Panc1 (cell line): ENCODE results near the gene PAX3. TPM values are rescaled to one million over a fixed set of nuclear protein-coding genes. Genes with fewer than 3 reads are reported as not detected.

Source experiments
- ATAC-seq: fragments of 200-7000 bp; cut with Tn5 transposase; 2 replicates; pipeline ENCODE4 v1.9.1; 2020; ENCODE audit warnings: mild to moderate bottlenecking, moderate library complexity
- BruUV-seq: library from RNA; stranded (reverse); fragments of 400-500 nt; replicated peaks from 2 replicates; lab custom pipeline; 2021; lab: Mats Ljungman, UMichigan
- CTCF ChIA-PET: fragments of 300-600 bp; sonication (Branson Sonifier 250); formaldehyde crosslinking; loops from one replicate; lab custom pipeline; 2022; ENCODE audit warnings: antibody characterized with exemption; lab: Charles Lee
- POLR2A ChIA-PET: fragments of 300-600 bp; sonication (Branson Sonifier 250); formaldehyde crosslinking; loops from one replicate; lab custom pipeline; 2022; ENCODE audit warnings: antibody characterized with exemption; lab: Charles Lee
- DNase-seq: peaks from one replicate; pipeline ENCODE4 v3.0.0-alpha.2; 2010; ENCODE audit warnings: low read depth, low spot score
- H3K27ac ChIP-seq: 2 replicates; pipeline ENCODE4 v1.5.1; 2011; ENCODE audit warnings: mild to moderate bottlenecking, low read length, inconsistent platforms
- H3K27me3 ChIP-seq: fragments of 200-500 bp; sonication (Bioruptor generic); 2 replicates; pipeline ENCODE4 v1.6.0; 2014; ENCODE audit warnings: low read length, inconsistent platforms; ENCODE audit not compliant: control insufficient read depth, insufficient read depth
- H3K36me3 ChIP-seq: fragments of 200-500 bp; sonication (Bioruptor generic); 2 replicates; pipeline ENCODE4 v1.5.1; 2014; ENCODE audit warnings: inconsistent platforms, mild to moderate bottlenecking, low read length, moderate library complexity; ENCODE audit not compliant: control insufficient read depth, insufficient read depth
- H3K4me1 ChIP-seq: 2 replicates; pipeline ENCODE4 v1.5.1; 2011; ENCODE audit warnings: inconsistent platforms, mild to moderate bottlenecking, low read length, moderate library complexity; ENCODE audit not compliant: control insufficient read depth, insufficient read depth
- H3K4me3 ChIP-seq, 2 experiments: 2 replicates each; pipeline ENCODE4 v1.5.1; 2011 to 2012; ENCODE audit warnings: low read depth in 2 of 2, low read length in 2 of 2, mild to moderate bottlenecking in 2 of 2, inconsistent platforms in 1 of 2, moderate library complexity in 1 of 2
- H3K9me3 ChIP-seq: fragments of 200-500 bp; sonication (Bioruptor generic); 2 replicates; pipeline ENCODE4 v1.5.1; 2014; ENCODE audit warnings: low read depth, mild to moderate bottlenecking, inconsistent platforms, low read length, moderate library complexity; ENCODE audit not compliant: control insufficient read depth, insufficient read depth
- CTCF ChIP-seq: fragments of 450-650 bp; IDR thresholded peaks from 2 replicates; pipeline ENCODE4 v1.5.1; 2017; ENCODE audit warnings: mild to moderate bottlenecking
- POLR2AphosphoS5 ChIP-seq: IDR thresholded peaks from 2 replicates; pipeline ENCODE4 v1.6.1; 2012; ENCODE audit warnings: mild to moderate bottlenecking, low read depth, low read length, moderate library complexity
- REST ChIP-seq, 2 experiments: IDR thresholded peaks; 2 replicates each; pipeline ENCODE4 v1.6.1; 2011 to 2012; ENCODE audit warnings: low read depth in 2 of 2, control low read depth in 1 of 2, low read length in 1 of 2, mild to moderate bottlenecking in 1 of 2, moderate library complexity in 1 of 2; ENCODE audit not compliant: insufficient read depth in 1 of 2
- SIN3A ChIP-seq: IDR thresholded peaks from 2 replicates; pipeline ENCODE4 v1.6.1; 2012; ENCODE audit warnings: low read depth, mild to moderate bottlenecking, low read length, moderate library complexity, borderline replicate concordance; ENCODE audit not compliant: insufficient read depth
- TCF7L2 ChIP-seq: IDR thresholded peaks from 2 replicates; pipeline ENCODE4 v1.6.1; 2011; ENCODE audit warnings: mild to moderate bottlenecking, low read depth, low read length, inconsistent platforms
- in situ Hi-C: cut with HindIII; loops from 2 replicates; pipeline ENCODE4 v1.10.0; 2016; ENCODE audit warnings: low sequenced_read_pairs, low pct_unique_long_range_greater_than_20kb
- intact Hi-C: fragments of 100-400 bp; cut with micrococcal nuclease; formaldehyde crosslinking; loops from one replicate; pipeline ENCODE4 v1.10.0; 2022; ENCODE audit not compliant: unreplicated experiment
- total RNA-seq: library from RNA; stranded (reverse); gene quantifications from one replicate; pipeline ENCODE4 v1.2.1, GENCODE V29; 2021; ENCODE audit not compliant: unreplicated experiment

The PAX3 gene
- total RNA-seq, 1 experiment from 2014 or later = not detected

GRCh38 chr2:222214885-222215284 lies 83.9 kb downstream of the PAX3 start:
- Histone ChIP-seq H3K9me3 (no peaks in the 10 kb centered on the region), H3K27ac (no peak overlapping the region), H3K27me3 (no peaks in the 10 kb centered on the region), H3K4me1 (no peaks in the 10 kb centered on the region), H3K36me3 (no peaks in the 10 kb centered on the region), H3K4me3 (no peak overlapping the region)
- ATAC-seq (no peak), DNase-seq (no peak)
- TF ChIP-seq SIN3A = no peak
- TF ChIP-seq POLR2AphosphoS5 = no peak
- TF ChIP-seq REST (IDR thresholded peaks at IDR 0.05; ENCODE audit: insufficient read depth in 1 of 2, low read depth in 2 of 2, low read length in 1 of 2) = no peak
- TF ChIP-seq TCF7L2 = no peak
- TF ChIP-seq CTCF = no peak
- in situ Hi-C loops (no loop called here), intact Hi-C loops (no loop called here)
- ChIA-PET POLR2A (no interaction called here), CTCF (no interaction called here)
- no TSS peak for BruUV-seq

GRCh38 chr2:222213049-222213448 lies 85.7 kb downstream of the PAX3 start:
- no peak for TF ChIP-seq SIN3A
- TF ChIP-seq CTCF = no peak
- TF ChIP-seq REST (IDR thresholded peaks at IDR 0.05; ENCODE audit: insufficient read depth in 1 of 2, low read depth in 2 of 2, low read length in 1 of 2) = no peak
- no peak for TF ChIP-seq POLR2AphosphoS5
- TF ChIP-seq TCF7L2 = no peak
- no peaks in the 10 kb centered on the region for H3K27me3 ChIP-seq
- ATAC-seq (no peak), DNase-seq (no peak)
- H3K9me3 ChIP-seq = no peaks in the 10 kb centered on the region
- no peaks in the 10 kb centered on the region for H3K36me3 ChIP-seq
- ChIA-PET POLR2A (interaction anchor here (0.7 kb wide), 1 partner anchor 93 kb away, joined by 4 read pairs; no protein-coding TSS in a partner anchor), CTCF (no interaction called here)
- BruUV-seq = no TSS peak
- no peak overlapping the region for H3K4me3 ChIP-seq
- H3K4me1 ChIP-seq = no peaks in the 10 kb centered on the region
- in situ Hi-C loops (no loop called here), intact Hi-C loops (no loop called here)
- no peak overlapping the region for H3K27ac ChIP-seq
